Kidney (tissue), 14 donors: ENCODE measurements around the gene ECHDC3. TPM values are rescaled to one million over a fixed set of nuclear protein-coding genes. Genes with fewer than 3 reads are reported as not detected.

Source experiments
- DNase-seq, 5 donors: peaks; one replicate each; pipeline ENCODE4 v3.0.0-alpha.2; 2013 to 2020
- FAIRE-seq: peaks from 2 replicates; lab custom pipeline; 2012; peaks lifted over from hg19 to GRCh38; lab: Jason Lieb, UNC
- H3K27ac ChIP-seq, 2 donors: one replicate each; pipeline ENCODE4 v1.7.0; 2013; ENCODE audit warnings: low read depth in 2 of 2, low read length in 2 of 2, inconsistent platforms in 1 of 2
- H3K27me3 ChIP-seq: one replicate; pipeline ENCODE4 v1.7.1; 2013; ENCODE audit warnings: low read length, inconsistent platforms; ENCODE audit not compliant: control insufficient read depth, insufficient read depth
- H3K36me3 ChIP-seq, 3 donors: one replicate each; pipeline versions ENCODE4 v1.7.0 to v1.7.1; 2013; ENCODE audit warnings: low read length in 3 of 3, control low read depth in 1 of 3, inconsistent platforms in 1 of 3; ENCODE audit not compliant: insufficient read depth in 3 of 3, control insufficient read depth in 2 of 3
- H3K4me1 ChIP-seq, 3 donors: one replicate each; pipeline versions ENCODE4 v1.7.0 to v1.7.1; 2013; ENCODE audit warnings: low read length in 3 of 3, inconsistent platforms in 1 of 3, low read depth in 1 of 3; ENCODE audit not compliant: control insufficient read depth in 2 of 3, insufficient read depth in 2 of 3
- H3K4me3 ChIP-seq, 3 donors: one replicate each; pipeline versions ENCODE4 v1.7.0 to v1.8.1; 2013; ENCODE audit warnings: low read length in 3 of 3, control low read depth in 1 of 3, inconsistent platforms in 1 of 3
- H3K9ac ChIP-seq, 3 donors: one replicate each; pipeline versions ENCODE4 v1.7.0 to v1.7.1; 2013; ENCODE audit warnings: low read length in 3 of 3, control low read depth in 1 of 3, inconsistent platforms in 1 of 3
- H3K9me3 ChIP-seq, 3 donors: one replicate each; pipeline versions ENCODE4 v1.7.0 to v1.7.1; 2013; ENCODE audit warnings: low read length in 3 of 3, control low read depth in 1 of 3, inconsistent platforms in 1 of 3; ENCODE audit not compliant: control insufficient read depth in 2 of 3, insufficient read depth in 1 of 3
- intact Hi-C: fragments of 100-400 bp; cut with DNase I; formaldehyde crosslinking; loops from one replicate; pipeline ENCODE4 v1.11.1; 2022
- polyA plus RNA-seq: library from polyadenylated mRNA; stranded (reverse); fragments of 350-450 nt; fragmentation: Illumina TruSeq; extraction: RNeasy Lipid Tissue Mini Kit (QIAGEN cat#74804); gene quantifications from one replicate; pipeline ENCODE4 v1.2.3, GENCODE V29; 2014; ENCODE audit warnings: low read depth, low replicate concordance; ENCODE audit not compliant: insufficient read depth
- total RNA-seq: library from RNA; stranded (reverse); fragmentation: NEBNext Ultra II Directional; extraction: Animal tissue kit (Norgen Biotek cat#: 25700); gene quantifications from one replicate; pipeline ENCODE4 v1.2.1, GENCODE V29; 2021
- TF ChIP-seq, protein P1 (sequence below): IDR thresholded peaks from 3 replicates; pipeline ENCODE4 v1.5.1; 2012; ENCODE audit warnings: mild to moderate bottlenecking, moderate library complexity, borderline replicate concordance; ENCODE audit not compliant: insufficient read depth; ENCODE audit errors: extremely low read depth
- donor health status: control.
- donor health status: control.
- donor health status: control.
- donor health status: control.
- donor health status: control.
- donor health status: DM: yes; HTN: yes; CAD: no.
- donor health status: Normal renal cell carcinoma (clear cell type).

ECHDC3 gene
- total and polyA plus RNA-seq, 2 donors from 2014 or later: 32.4 to 132 TPM

- Histone ChIP-seq H3K4me3 (no peak overlapping the region), H3K36me3 (no peaks in the 10 kb centered on the region), H3K27ac (no peak overlapping the region), H3K27me3 (no peaks in the 10 kb centered on the region), H3K4me1 (peaks cover 0 to 10% (median 0%) of the 10 kb centered on the region in 3 donors), H3K9me3 (no peaks in the 10 kb centered on the region), H3K9ac (no peak overlapping the region)
- intact Hi-C loops: no loop called here
- DNase-seq (no peak), FAIRE-seq (no peak)
- TF ChIP-seq, protein P1, sequence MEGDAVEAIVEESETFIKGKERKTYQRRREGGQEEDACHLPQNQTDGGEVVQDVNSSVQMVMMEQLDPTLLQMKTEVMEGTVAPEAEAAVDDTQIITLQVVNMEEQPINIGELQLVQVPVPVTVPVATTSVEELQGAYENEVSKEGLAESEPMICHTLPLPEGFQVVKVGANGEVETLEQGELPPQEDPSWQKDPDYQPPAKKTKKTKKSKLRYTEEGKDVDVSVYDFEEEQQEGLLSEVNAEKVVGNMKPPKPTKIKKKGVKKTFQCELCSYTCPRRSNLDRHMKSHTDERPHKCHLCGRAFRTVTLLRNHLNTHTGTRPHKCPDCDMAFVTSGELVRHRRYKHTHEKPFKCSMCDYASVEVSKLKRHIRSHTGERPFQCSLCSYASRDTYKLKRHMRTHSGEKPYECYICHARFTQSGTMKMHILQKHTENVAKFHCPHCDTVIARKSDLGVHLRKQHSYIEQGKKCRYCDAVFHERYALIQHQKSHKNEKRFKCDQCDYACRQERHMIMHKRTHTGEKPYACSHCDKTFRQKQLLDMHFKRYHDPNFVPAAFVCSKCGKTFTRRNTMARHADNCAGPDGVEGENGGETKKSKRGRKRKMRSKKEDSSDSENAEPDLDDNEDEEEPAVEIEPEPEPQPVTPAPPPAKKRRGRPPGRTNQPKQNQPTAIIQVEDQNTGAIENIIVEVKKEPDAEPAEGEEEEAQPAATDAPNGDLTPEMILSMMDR: no peak
These were observed 41.6 kb upstream of the ECHDC3 start for GRCh38 chr10:11700539-11700938.

GRCh38 chr10:11701451-11702095 is 40.6 kb upstream of the ECHDC3 start:
- H3K36me3 ChIP-seq: no peaks in the 10 kb centered on the region
- no peaks in the 10 kb centered on the region for H3K27me3 ChIP-seq
- H3K9ac ChIP-seq: no peak overlapping the region
- DNase-seq: no peak
- no peak for FAIRE-seq
- no peak overlapping the region for H3K4me3 ChIP-seq
- TF ChIP-seq, protein P1: no peak
- H3K27ac ChIP-seq: no peak overlapping the region
- intact Hi-C loops: no loop called here
- H3K9me3 ChIP-seq: no peaks in the 10 kb centered on the region
- H3K4me1 ChIP-seq: peaks cover 0 to 10% (median 0%) of the 10 kb centered on the region in 3 donors

- H3K4me1 ChIP-seq: peaks cover 0 to 10% (median 0%) of the 10 kb centered on the region in 3 donors
- H3K4me3 ChIP-seq: no peak overlapping the region
- no peaks in the 10 kb centered on the region for H3K27me3 ChIP-seq
- H3K9ac ChIP-seq: no peak overlapping the region
- no peak overlapping the region for H3K27ac ChIP-seq
- H3K36me3 ChIP-seq: no peaks in the 10 kb centered on the region
- FAIRE-seq (no peak), DNase-seq (no peak)
- TF ChIP-seq, protein P1: no peak
- H3K9me3 ChIP-seq: no peaks in the 10 kb centered on the region
- intact Hi-C loops: no loop called here
These were observed 39.9 kb upstream of the ECHDC3 start for GRCh38 chr10:11702264-11702663.

DNA sequence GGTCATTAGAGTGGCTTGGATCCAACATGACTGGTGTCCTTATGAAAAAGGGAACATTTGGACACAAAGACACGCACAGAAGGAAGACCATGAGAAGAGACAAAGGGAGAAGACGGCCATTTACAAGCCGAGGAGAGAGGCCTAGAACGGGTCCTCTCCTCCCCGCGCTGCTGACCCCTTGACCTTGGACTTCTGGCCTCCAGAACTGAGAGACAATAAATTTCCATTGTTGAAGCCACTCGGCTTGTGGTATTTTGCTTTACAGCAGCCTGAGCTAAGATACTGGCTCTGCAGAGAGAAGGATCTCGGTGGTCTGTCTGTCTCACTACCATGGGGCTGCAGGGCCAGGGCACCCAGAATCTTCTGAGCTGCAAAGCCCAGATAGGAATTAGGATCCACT is 38.1 kb upstream of the ECHDC3 start:
- FAIRE-seq: no peak
- no peak overlapping the region for H3K4me3 ChIP-seq
- TF ChIP-seq, protein P1: no peak
- H3K9me3 ChIP-seq: no peaks in the 10 kb centered on the region
- DNase-seq: no peak
- no peak overlapping the region for H3K27ac ChIP-seq
- intact Hi-C loops: no loop called here
- H3K4me1 ChIP-seq: peaks cover 0 to 4% (median 3%) of the 10 kb centered on the region in 3 donors
- no peaks in the 10 kb centered on the region for H3K27me3 ChIP-seq
- H3K36me3 ChIP-seq: no peaks in the 10 kb centered on the region
- no peak overlapping the region for H3K9ac ChIP-seq
